Brain microvascular endothelial cell (primary cell): ENCODE data around the gene MCF2.

Experiments
- DNase-seq: peaks from one replicate; pipeline ENCODE4 v3.0.0-alpha.2; 2020
- H3K27ac ChIP-seq: fragments of 250-450 bp; sonication (Bioruptor Pico); 2 replicates; pipeline ENCODE4 v1.5.1; 2020; ENCODE audit warnings: mild to moderate bottlenecking, moderate library complexity
- H3K27me3 ChIP-seq: fragments of 250-450 bp; sonication (Bioruptor Pico); replicated peaks from 2 replicates; pipeline ENCODE4 v1.5.1; 2020; ENCODE audit warnings: mild to moderate bottlenecking
- H3K36me3 ChIP-seq: fragments of 250-450 bp; sonication (Bioruptor Pico); replicated peaks from 2 replicates; pipeline ENCODE4 v1.5.1; 2020; ENCODE audit warnings: mild to moderate bottlenecking
- H3K4me3 ChIP-seq: 2 replicates; pipeline ENCODE4 v1.5.1; 2011; ENCODE audit warnings: low read depth, mild to moderate bottlenecking, control low read depth, low read length, moderate library complexity
- CTCF ChIP-seq: IDR thresholded peaks from 2 replicates; pipeline ENCODE4 v1.5.1; 2011; ENCODE audit warnings: low read depth, mild to moderate bottlenecking, moderate library complexity, low read length, control low read depth, inconsistent platforms; ENCODE audit errors: missing control alignments
- in situ Hi-C: cut with HindIII; loops from 2 replicates; pipeline ENCODE4 v1.10.0; 2017; ENCODE audit warnings: low sequenced_read_pairs, low pct_ligation_motif_present

MCF2 gene

GRCh38 chrX:139542652-139543051 lies 165.3 kb downstream of the MCF2 start:
- no peak for DNase-seq
- Histone ChIP-seq H3K27me3 (no peaks in the 10 kb centered on the region), H3K36me3 (no peaks in the 10 kb centered on the region), H3K4me3 (no peak overlapping the region), H3K27ac (no peak overlapping the region)
- in situ Hi-C loops: no loop called here
- TF ChIP-seq CTCF: no peak

- DNase-seq: no peak
Observed at GRCh38 chrX:139538907-139539790, 168.8 kb downstream of the MCF2 start.

GRCh38 chrX:139533444-139533843 lies 174.5 kb downstream of the MCF2 start:
- no peaks in the 10 kb centered on the region for H3K27me3 ChIP-seq
- in situ Hi-C loops: no loop called here
- no peaks in the 10 kb centered on the region for H3K36me3 ChIP-seq
- H3K4me3 ChIP-seq: no peak overlapping the region
- H3K27ac ChIP-seq: no peak overlapping the region
- DNase-seq: no peak
- TF ChIP-seq CTCF: no peak

More at GRCh38 chrX:139538907-139539790, 168.8 kb downstream of the MCF2 start:
- in situ Hi-C loops: no loop called here
- Histone ChIP-seq H3K4me3 (no peak overlapping the region), H3K27me3 (no peaks in the 10 kb centered on the region), H3K36me3 (no peaks in the 10 kb centered on the region), H3K27ac (no peak overlapping the region)
- no peak for TF ChIP-seq CTCF

DNA sequence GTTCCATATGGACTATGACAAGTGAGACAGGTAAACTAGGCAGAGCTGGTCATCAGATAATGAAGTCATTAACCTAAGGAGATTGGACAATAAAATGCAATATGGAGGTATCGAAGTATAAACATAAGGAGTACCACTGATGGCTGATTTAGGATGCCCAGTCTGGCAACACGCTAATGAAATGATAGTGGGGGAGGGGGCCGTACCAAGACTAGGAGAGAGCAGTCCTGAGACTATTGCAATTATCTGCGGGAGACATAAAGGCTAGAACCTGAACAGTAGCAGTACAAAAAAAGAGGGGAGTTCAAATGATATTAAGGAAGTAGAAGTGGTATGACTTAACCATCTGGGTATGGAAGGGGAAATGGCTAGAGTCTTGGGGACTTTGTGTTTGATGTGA lies 175.1 kb downstream of the MCF2 start:
- Histone ChIP-seq H3K27me3 (no peaks in the 10 kb centered on the region), H3K36me3 (no peaks in the 10 kb centered on the region), H3K27ac (no peak overlapping the region), H3K4me3 (no peak overlapping the region)
- in situ Hi-C loops: no loop called here
- DNase-seq: no peak
- TF ChIP-seq CTCF: no peak
